ENCODE results near the gene CLEC4G.

CLEC4G gene

DNA sequence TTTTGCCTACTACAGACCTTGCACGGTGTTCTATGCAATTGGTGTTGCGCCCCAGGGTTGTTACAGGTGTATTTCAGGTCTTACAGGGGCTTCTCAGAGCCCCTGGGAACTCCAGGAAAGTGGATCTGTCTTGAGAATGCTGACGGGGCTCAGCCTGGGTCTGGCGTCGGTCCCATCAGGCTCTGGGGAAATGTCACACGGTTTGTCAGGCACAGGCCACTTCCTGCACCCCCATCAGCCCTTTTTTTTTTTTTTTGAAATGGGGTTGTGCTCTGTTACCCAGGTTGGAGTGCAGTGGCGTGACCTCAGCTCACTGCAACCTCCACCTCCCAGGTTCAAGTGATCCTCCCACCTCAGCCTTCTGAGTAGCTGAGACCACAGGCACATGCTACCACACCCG is 13.2 kb downstream of the CLEC4G start:
- TF ChIP-seq, protein P1, sequence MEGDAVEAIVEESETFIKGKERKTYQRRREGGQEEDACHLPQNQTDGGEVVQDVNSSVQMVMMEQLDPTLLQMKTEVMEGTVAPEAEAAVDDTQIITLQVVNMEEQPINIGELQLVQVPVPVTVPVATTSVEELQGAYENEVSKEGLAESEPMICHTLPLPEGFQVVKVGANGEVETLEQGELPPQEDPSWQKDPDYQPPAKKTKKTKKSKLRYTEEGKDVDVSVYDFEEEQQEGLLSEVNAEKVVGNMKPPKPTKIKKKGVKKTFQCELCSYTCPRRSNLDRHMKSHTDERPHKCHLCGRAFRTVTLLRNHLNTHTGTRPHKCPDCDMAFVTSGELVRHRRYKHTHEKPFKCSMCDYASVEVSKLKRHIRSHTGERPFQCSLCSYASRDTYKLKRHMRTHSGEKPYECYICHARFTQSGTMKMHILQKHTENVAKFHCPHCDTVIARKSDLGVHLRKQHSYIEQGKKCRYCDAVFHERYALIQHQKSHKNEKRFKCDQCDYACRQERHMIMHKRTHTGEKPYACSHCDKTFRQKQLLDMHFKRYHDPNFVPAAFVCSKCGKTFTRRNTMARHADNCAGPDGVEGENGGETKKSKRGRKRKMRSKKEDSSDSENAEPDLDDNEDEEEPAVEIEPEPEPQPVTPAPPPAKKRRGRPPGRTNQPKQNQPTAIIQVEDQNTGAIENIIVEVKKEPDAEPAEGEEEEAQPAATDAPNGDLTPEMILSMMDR (IDR thresholded peaks at IDR 0.05; ENCODE audit: control extremely low read depth, extremely low read depth, low read depth, missing control alignments) = no peak
- POLR2A ChIA-PET = no interaction called here
- CTCF ChIA-PET = interaction anchor here (2.5 kb wide), 1 partner anchor 38 kb away, joined by 5 read pairs; the partner anchor contains the start of gene TRAPPC5
- no peak for DNase-seq (ENCODE audit: extremely low spot score)

DNA sequence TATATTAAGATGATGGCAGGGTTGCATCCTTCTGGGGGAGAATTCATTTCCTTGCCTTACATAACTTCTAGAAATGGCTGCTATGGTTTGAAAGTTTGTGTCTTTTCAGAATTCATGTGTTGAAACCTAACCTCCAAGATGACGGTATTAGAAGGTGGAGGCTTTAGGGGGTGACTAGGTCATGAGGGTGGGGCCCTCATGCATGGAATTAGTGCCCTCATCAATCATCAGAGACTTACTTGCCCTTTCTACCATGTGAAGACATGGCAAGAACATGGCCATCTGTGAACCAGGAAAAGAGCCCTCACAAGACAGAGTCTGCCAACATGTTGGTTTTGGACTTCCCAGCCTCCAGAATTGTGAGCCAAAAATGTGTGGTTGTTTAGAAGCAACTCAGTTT is 15.1 kb downstream of the CLEC4G start:
- DNase-seq (ENCODE audit: extremely low spot score) = no peak
- TF ChIP-seq, protein P1 (IDR thresholded peaks at IDR 0.05; ENCODE audit: control extremely low read depth, extremely low read depth, low read depth, missing control alignments) = no peak
- ChIA-PET POLR2A (no interaction called here), CTCF (interaction anchor here (0.7 to 1.0 kb wide), 2 partner anchors 8 to 11 kb away, joined by 3 read pairs; no protein-coding TSS in a partner anchor)

DNA sequence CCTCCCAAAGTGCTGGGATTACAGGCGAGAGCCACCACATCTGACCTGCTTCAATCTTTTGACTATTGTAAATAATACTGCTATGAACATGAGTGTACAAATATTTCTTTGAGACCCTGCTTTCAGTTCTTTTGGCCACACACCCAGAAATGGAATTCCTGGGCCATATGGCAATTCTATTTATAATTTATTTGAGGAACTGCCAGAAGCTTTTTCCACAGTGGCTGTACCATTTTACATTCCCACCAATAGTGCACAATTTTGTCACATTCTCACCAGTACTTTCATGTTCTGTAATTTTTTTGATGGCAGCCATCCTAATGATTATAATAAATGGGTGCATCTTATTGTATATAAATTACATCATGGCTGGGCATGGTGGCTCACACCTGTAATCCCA is 16.2 kb downstream of the CLEC4G start:
- DNase-seq (ENCODE audit: extremely low spot score) = no peak
- ChIA-PET POLR2A (no interaction called here), CTCF (no interaction called here)
- TF ChIP-seq, protein P1 (IDR thresholded peaks at IDR 0.05; ENCODE audit: control extremely low read depth, extremely low read depth, low read depth, missing control alignments) = no peak

DNA sequence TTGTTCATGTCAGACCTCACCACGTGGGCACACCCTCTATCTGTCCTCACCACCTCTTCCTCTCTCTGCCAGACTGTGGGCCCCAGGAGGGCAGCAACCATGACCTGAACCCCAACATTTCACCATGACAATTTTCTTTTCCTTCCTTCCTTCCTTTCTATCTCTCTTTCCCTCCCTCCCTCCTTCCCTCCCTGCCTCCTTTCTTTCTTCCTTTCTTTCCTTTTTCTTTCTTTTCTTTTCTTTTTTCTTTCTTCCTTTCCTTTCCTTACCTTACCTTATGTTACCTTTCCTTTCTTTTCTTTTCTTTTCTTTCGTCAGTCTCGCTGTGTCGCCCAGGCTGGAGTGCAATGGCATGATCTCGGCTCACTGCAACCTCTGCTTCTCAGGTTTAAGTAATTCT is 21.3 kb downstream of the CLEC4G start:
- TF ChIP-seq, protein P1 (IDR thresholded peaks at IDR 0.05; ENCODE audit: control extremely low read depth, extremely low read depth, low read depth, missing control alignments) = no peak
- ChIA-PET POLR2A (no interaction called here), CTCF (no interaction called here)
- DNase-seq (ENCODE audit: extremely low spot score) = no peak

DNA sequence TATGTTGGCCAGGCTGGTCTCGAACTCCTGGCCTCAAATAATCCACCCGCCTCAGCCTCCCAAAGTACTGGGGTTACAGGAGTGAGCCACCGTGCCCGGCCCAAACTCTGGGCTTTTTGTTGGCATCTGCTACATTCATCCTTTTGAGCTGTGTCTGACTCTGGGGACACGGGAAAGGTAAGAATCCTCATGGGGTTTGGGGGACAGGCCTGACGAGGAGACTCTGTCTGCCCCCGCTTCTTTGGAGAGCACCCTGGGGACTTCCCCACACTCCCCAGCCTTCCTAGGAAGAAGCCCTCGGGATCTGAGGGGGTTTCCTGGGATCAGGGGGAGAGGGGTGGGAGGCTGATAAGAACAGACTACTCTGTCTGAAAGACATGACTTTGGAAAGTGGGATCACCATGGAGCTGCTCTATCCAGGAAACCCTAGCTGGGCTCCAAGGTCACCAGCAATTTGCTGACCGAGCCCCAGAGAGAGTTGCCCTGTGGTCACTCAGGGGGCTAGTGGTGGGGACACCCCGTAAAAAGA is 21.9 kb downstream of the CLEC4G start:
- ChIA-PET CTCF (no interaction called here), POLR2A (no interaction called here)
- TF ChIP-seq, protein P1 (IDR thresholded peaks at IDR 0.05; ENCODE audit: control extremely low read depth, extremely low read depth, low read depth, missing control alignments) = no peak
- DNase-seq (ENCODE audit: extremely low spot score) = no peak

DNA sequence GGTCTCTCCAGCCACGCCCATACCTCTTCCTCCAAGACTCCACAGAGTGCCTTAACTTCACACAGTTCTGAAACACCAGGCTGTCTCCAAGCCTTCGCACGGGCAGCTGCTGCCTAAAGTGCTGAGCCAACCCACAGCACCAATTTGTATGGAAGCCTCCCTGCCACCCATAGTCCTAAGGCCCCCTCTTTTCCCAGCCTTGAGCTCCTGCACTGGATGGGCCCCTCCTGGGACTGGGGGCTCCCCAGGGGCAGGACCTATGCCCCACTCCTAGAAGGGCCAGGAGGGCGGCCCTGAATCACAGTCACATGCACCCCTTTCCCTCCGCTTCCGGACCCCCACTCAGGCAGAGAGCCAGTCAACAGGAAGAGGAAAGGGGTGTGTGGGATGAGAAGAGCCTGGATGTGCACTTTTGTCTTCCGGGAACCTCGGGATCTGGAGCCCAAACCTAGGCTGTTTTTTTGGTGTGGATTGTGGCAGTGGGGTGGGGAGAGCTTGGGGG is 24.9 kb downstream of the CLEC4G start:
- POLR2A ChIA-PET = no interaction called here
- TF ChIP-seq, protein P1 (IDR thresholded peaks at IDR 0.05; ENCODE audit: control extremely low read depth, extremely low read depth, low read depth, missing control alignments) = no peak

More for the DNA sequence above, 24.9 kb downstream of the CLEC4G start:
- CTCF ChIA-PET = interaction anchor here (1.0 to 1.7 kb wide), 2 partner anchors 11 to 17 kb away, joined by 3 to 7 read pairs; no protein-coding TSS in a partner anchor
- DNase-seq (ENCODE audit: extremely low spot score) = no peak
